ENCODE measurements around the gene ZNF468.
"Not testable (repeated sequence)": the region's sequence is repeated elsewhere in the genome, so short reads cannot be mapped to it uniquely, and the experiment has no call there.

ZNF468 gene

GRCh38 chr19:52857378-52858191 is at the start of gene ZNF468:
Gene ZNF468 (minus strand): TSS chr19:52857619. CDS start chr19:52854272, 3,347 bp downstream.
- 0 out of 2 replicates have a peak, but pooled peaks have one; percentile 11 for TF ChIP-seq CTCF (conservative IDR thresholded peaks at IDR 0.05)
- H3K27ac ChIP-seq = peak within 1 kb of the TSS; percentile 73

GRCh38 chr19:52904052-52904780 is 46.8 kb upstream of the ZNF468 start:
- not testable (repeated sequence) for H3K27ac ChIP-seq

- H3K27ac ChIP-seq = no peak overlapping the region
- TF ChIP-seq CTCF (conservative IDR thresholded peaks at IDR 0.05) = no peak
Observed at GRCh38 chr19:52901842-52902241, 44.4 kb upstream of the ZNF468 start.

- H3K27ac ChIP-seq = 0 out of 2 replicates have a peak overlapping the region, but pooled peaks have one; percentile 99
Observed at GRCh38 chr19:52898596-52898995, 41.2 kb upstream of the ZNF468 start.

GRCh38 chr19:52898101-52898500 is 40.7 kb upstream of the ZNF468 start:
- peak overlapping the region; percentile 99 for H3K27ac ChIP-seq
- no peak for TF ChIP-seq CTCF (conservative IDR thresholded peaks at IDR 0.05)

- TF ChIP-seq CTCF (conservative IDR thresholded peaks at IDR 0.05) = no peak
- H3K27ac ChIP-seq = peak within 1 kb of the TSS; percentile 99
Observed at GRCh38 chr19:52897138-52897935, 39.9 kb upstream of the ZNF468 start, which contains the start of gene ZNF320. Gene ZNF320 (minus strand): TSS chr19:52897635. CDS start chr19:52890255, 7,380 bp downstream.

- TF ChIP-seq CTCF (conservative IDR thresholded peaks at IDR 0.05) = no peak
- peak overlapping the region; percentile 99 for H3K27ac ChIP-seq
Observed at GRCh38 chr19:52896431-52897137, 39.2 kb upstream of the ZNF468 start.

Measured in VCaP (cell line).